GM12891 (cell line): Measurements from ENCODE around the gene KRT84.

ENCODE experiments used
- PAX5 ChIP-seq: IDR thresholded peaks from 2 replicates; pipeline ENCODE4 v1.6.1; 2011; ENCODE audit warnings: low read length, moderate library complexity, mild to moderate bottlenecking; ENCODE audit not compliant: insufficient read depth, severe bottlenecking
- POLR2A ChIP-seq: IDR thresholded peaks from 2 replicates; pipeline ENCODE4 v1.6.1; 2011; ENCODE audit warnings: low read depth, low read length, control low read depth
- POLR2AphosphoS5 ChIP-seq: IDR thresholded peaks from 2 replicates; pipeline ENCODE4 v1.6.1; 2011; ENCODE audit warnings: low read depth, low read length, control low read depth
- POU2F2 ChIP-seq: IDR thresholded peaks from 2 replicates; pipeline ENCODE4 v1.6.1; 2011; ENCODE audit warnings: low read depth, mild to moderate bottlenecking, control low read depth, low read length, moderate library complexity
- SPI1 ChIP-seq: IDR thresholded peaks from 2 replicates; pipeline ENCODE4 v1.6.1; 2011; ENCODE audit warnings: low read depth, low read length, control low read depth
- TAF1 ChIP-seq: IDR thresholded peaks from 2 replicates; pipeline ENCODE4 v1.6.1; 2011; ENCODE audit warnings: low read depth, low read length, control low read depth

DNA sequence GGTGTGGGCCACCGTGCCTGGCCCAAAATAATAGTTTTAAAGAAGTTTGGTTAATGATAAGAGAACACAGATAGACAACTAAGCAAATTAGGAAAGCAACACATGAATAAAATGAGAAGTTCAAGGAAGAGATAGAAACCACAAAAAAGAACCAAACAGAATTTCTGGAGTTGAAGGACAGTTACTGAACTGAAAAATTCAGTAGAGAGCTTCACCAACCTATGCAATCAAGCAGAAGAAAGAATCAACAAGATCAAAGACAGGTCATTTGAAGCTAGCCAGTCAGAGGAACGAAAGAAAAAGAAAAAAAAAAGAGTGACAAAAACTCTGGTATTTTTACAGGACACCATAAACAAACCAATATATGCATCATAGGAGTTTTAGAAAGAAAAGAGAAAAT is 48.8 kb downstream of the KRT84 start:
- no peak for TF ChIP-seq POLR2A
- no peak for TF ChIP-seq PAX5
- TF ChIP-seq TAF1, result no peak
- TF ChIP-seq POLR2AphosphoS5, result no peak
- TF ChIP-seq SPI1, result no peak
- TF ChIP-seq POU2F2, result no peak
